GM12891 (cell line): Measurements from ENCODE around the gene ERVW-1.

Source experiments
- POLR2A ChIP-seq: IDR thresholded peaks from 2 replicates; pipeline ENCODE4 v1.6.1; 2011; ENCODE audit warnings: low read depth, low read length, control low read depth
- POLR2AphosphoS5 ChIP-seq: IDR thresholded peaks from 2 replicates; pipeline ENCODE4 v1.6.1; 2011; ENCODE audit warnings: low read depth, low read length, control low read depth

DNA sequence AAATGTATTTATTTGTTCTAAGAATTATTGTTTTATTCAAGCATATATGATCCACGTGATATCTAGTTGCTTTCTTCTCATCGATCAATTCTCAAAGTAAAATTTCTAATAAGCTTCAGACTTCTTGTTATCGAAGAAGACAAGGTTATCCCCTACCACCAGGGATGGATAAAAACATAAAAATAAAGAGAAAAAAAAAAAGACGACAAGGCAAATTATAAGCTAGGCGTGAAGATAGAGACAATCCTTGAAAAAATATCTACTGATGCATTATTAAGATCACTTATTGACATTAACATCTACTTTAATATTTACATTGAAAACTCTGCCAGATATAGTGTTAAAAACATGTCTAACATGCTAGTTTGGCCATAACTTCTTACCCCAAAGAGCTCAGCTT, 31.2 kb upstream of the ERVW-1 start:
- no peak for TF ChIP-seq POLR2A
- no peak for TF ChIP-seq POLR2AphosphoS5
